Activated CD8-positive, alpha-beta T cell treated with anti-CD3 and anti-CD28 coated beads for 36 hours (primary cell): ENCODE data around the gene SPTBN1. TPM values are rescaled to one million over a fixed set of nuclear protein-coding genes. Genes with fewer than 3 reads are reported as not detected.
A peak's percentile ranks its signal among the peaks of the same experiment; 100 is the strongest.

Source experiments
- ATAC-seq: fragments of 200-7000 bp; cut with Tn5 transposase; one replicate; pipeline ENCODE4 v1.10.0; 2021; ENCODE audit warnings: mild to moderate bottlenecking, moderate library complexity
- CTCF ChIA-PET: fragments of 350-600 bp; sonication (Branson Sonifier 250); formaldehyde crosslinking; loops from one replicate; lab custom pipeline; 2021; ENCODE audit warnings: antibody characterized with exemption; lab: Charles Lee
- POLR2A ChIA-PET: fragments of 350-600 bp; sonication (Branson Sonifier 250); formaldehyde crosslinking; loops from one replicate; lab custom pipeline; 2021; ENCODE audit warnings: antibody characterized with exemption; lab: Charles Lee
- DNase-seq: peaks from one replicate; pipeline ENCODE4 v3.0.0-alpha.2; 2020
- H3K27ac Mint-ChIP-seq: one replicate; pipeline ENCODE4 v1.8.0; 2021; ENCODE audit warnings: mild to moderate bottlenecking, mixed read lengths
- H3K27me3 Mint-ChIP-seq: one replicate; pipeline ENCODE4 v1.8.0; 2021; ENCODE audit warnings: mixed read lengths
- H3K36me3 Mint-ChIP-seq: one replicate; pipeline ENCODE4 v1.8.0; 2021; ENCODE audit warnings: low read depth, mixed read lengths
- H3K4me1 Mint-ChIP-seq: one replicate; pipeline ENCODE4 v1.8.0; 2021; ENCODE audit warnings: low read depth, mixed read lengths
- H3K4me3 Mint-ChIP-seq: one replicate; pipeline ENCODE4 v1.8.0; 2021; ENCODE audit warnings: mild to moderate bottlenecking, moderate library complexity, mixed read lengths
- H3K9me3 Mint-ChIP-seq: one replicate; pipeline ENCODE4 v1.8.0; 2021; ENCODE audit warnings: mixed read lengths
- CTCF ChIP-seq: fragments of 200-600 bp; IDR thresholded peaks from one replicate; pipeline ENCODE4 v1.8.0; 2022; ENCODE audit warnings: antibody characterized with exemption, mild to moderate bottlenecking
- intact Hi-C: fragments of 100-400 bp; cut with micrococcal nuclease; formaldehyde crosslinking; loops from one replicate; pipeline ENCODE4 v1.10.0; 2022
- total RNA-seq, 2 experiments: library from RNA; stranded (reverse); gene quantifications; one replicate each; pipeline ENCODE4 v1.2.3, GENCODE V29; 2021

The SPTBN1 gene
- total RNA-seq, 2 experiments from 2014 or later: 91.8 to 91.9 TPM

- DNase-seq: no peak
- Mint-ChIP-seq H3K9me3 (no peaks in the 10 kb centered on the region), H3K27ac (no peak overlapping the region), H3K4me1 (peaks cover 16% of the 10 kb centered on the region), H3K27me3 (peaks cover 38% of the 10 kb centered on the region), H3K4me3 (peak overlapping the region; percentile 50), H3K36me3 (no peaks in the 10 kb centered on the region)
- TF ChIP-seq CTCF: no peak
- CTCF ChIA-PET: no interaction called here
- ATAC-seq: no peak
- POLR2A ChIA-PET: no interaction called here
- intact Hi-C loops: no loop called here
Measured at GRCh38 chr2:54455131-54455562, 980 bp upstream of the SPTBN1 start.

- H3K27me3 Mint-ChIP-seq: peaks cover 43% of the 10 kb centered on the region
- no peak for DNase-seq
- H3K27ac Mint-ChIP-seq: no peak overlapping the region
- peak; percentile 31 for ATAC-seq
- intact Hi-C loops: no loop called here
- H3K9me3 Mint-ChIP-seq: no peaks in the 10 kb centered on the region
- ChIA-PET POLR2A (no interaction called here), CTCF (no interaction called here)
- no peaks in the 10 kb centered on the region for H3K36me3 Mint-ChIP-seq
- H3K4me1 Mint-ChIP-seq: peaks cover 16% of the 10 kb centered on the region
- peak overlapping the region; percentile 26 for H3K4me3 Mint-ChIP-seq
- TF ChIP-seq CTCF: no peak
Measured at GRCh38 chr2:54456362-54456611, 160 bp downstream of the SPTBN1 start.

- peaks cover 48% of the 10 kb centered on the region for H3K27me3 Mint-ChIP-seq
- DNase-seq: peak; percentile 20
- ATAC-seq: peak; percentile 35
- peaks cover 16% of the 10 kb centered on the region for H3K4me1 Mint-ChIP-seq
- no peak for TF ChIP-seq CTCF
- no peaks in the 10 kb centered on the region for H3K9me3 Mint-ChIP-seq
- intact Hi-C loops: no loop called here
- ChIA-PET CTCF (no interaction called here), POLR2A (no interaction called here)
- H3K4me3 Mint-ChIP-seq: peak overlapping the region; percentile 75
- H3K36me3 Mint-ChIP-seq: no peaks in the 10 kb centered on the region
- no peak overlapping the region for H3K27ac Mint-ChIP-seq
Measured at GRCh38 chr2:54456612-54457322, 640 bp downstream of the SPTBN1 start.

GRCh38 chr2:54457323-54458023 is 1.3 kb downstream of the SPTBN1 start:
- Mint-ChIP-seq H3K27ac (no peak overlapping the region), H3K4me1 (peaks cover 16% of the 10 kb centered on the region), H3K9me3 (no peaks in the 10 kb centered on the region), H3K36me3 (no peaks in the 10 kb centered on the region), H3K4me3 (peak overlapping the region; percentile 75), H3K27me3 (peaks cover 49% of the 10 kb centered on the region)
- intact Hi-C loops: no loop called here
- ATAC-seq (peak; percentile 47), DNase-seq (peak; percentile 29)
- TF ChIP-seq CTCF: no peak
- POLR2A ChIA-PET: no interaction called here
- CTCF ChIA-PET: no interaction called here

GRCh38 chr2:54459037-54459441 is 2.9 kb downstream of the SPTBN1 start:
- no peak for TF ChIP-seq CTCF
- ATAC-seq (no peak), DNase-seq (no peak)
- POLR2A ChIA-PET: no interaction called here
- H3K27me3 Mint-ChIP-seq: peaks cover 54% of the 10 kb centered on the region
- H3K9me3 Mint-ChIP-seq: no peaks in the 10 kb centered on the region
- intact Hi-C loops: no loop called here
- H3K4me1 Mint-ChIP-seq: peaks cover 16% of the 10 kb centered on the region
- no peaks in the 10 kb centered on the region for H3K36me3 Mint-ChIP-seq
- no peak overlapping the region for H3K4me3 Mint-ChIP-seq
- H3K27ac Mint-ChIP-seq: no peak overlapping the region
- CTCF ChIA-PET: interaction anchor here (1.0 to 1.2 kb wide), 2 partner anchors 12 to 352 kb away, joined by 3 read pairs; no protein-coding TSS in a partner anchor
